HepG2 (cell line): ENCODE measurements around the gene BBLN. TPM values are rescaled to one million over a fixed set of nuclear protein-coding genes. Genes with fewer than 3 reads are reported as not detected.

ENCODE experiments used
- ATF5 ChIP-seq: sonication (generic); formaldehyde crosslinking; IDR thresholded peaks from 2 replicates; pipeline ENCODE4 v1.4.0; 2020; ENCODE audit warnings: mild to moderate bottlenecking, low read depth, missing genetic modification reagents
- FOSL2 ChIP-seq: sonication (generic); formaldehyde crosslinking; IDR thresholded peaks from 2 replicates; pipeline ENCODE4 v1.4.0; 2020; ENCODE audit warnings: missing genetic modification reagents
- FOXJ3 ChIP-seq: sonication (generic); formaldehyde crosslinking; IDR thresholded peaks from 2 replicates; pipeline ENCODE4 v1.4.0; 2020; ENCODE audit warnings: missing genetic modification reagents, mild to moderate bottlenecking, borderline replicate concordance
- GRHL1 ChIP-seq: sonication (generic); formaldehyde crosslinking; conservative IDR thresholded peaks from 2 replicates; pipeline ENCODE4 v1.8.0; 2022; ENCODE audit warnings: missing genetic modification reagents
- KDM2A ChIP-seq: sonication (generic); formaldehyde crosslinking; IDR thresholded peaks from 2 replicates; pipeline ENCODE4 v1.4.0; 2020; ENCODE audit warnings: low read depth, missing genetic modification reagents, borderline replicate concordance
- KLF16 ChIP-seq, 2 experiments: sonication (generic) in 1 of 2; formaldehyde crosslinking in 1 of 2; IDR thresholded peaks; 2 replicates each; pipeline versions ENCODE4 v1.6.1 to v1.8.0; 2016 to 2023; ENCODE audit warnings: missing genetic modification reagents in 2 of 2, missing compliant biosample characterization in 1 of 2
- MLLT10 ChIP-seq: sonication (generic); formaldehyde crosslinking; IDR thresholded peaks from 2 replicates; pipeline ENCODE4 v1.4.0; 2020; ENCODE audit warnings: missing genetic modification reagents
- NFRKB ChIP-seq: fragments of 450-650 bp; IDR thresholded peaks from 2 replicates; pipeline ENCODE4 v1.6.1; 2017
- PHF5A ChIP-seq: IDR thresholded peaks from one replicate; pipeline ENCODE4 v1.6.1; 2018; ENCODE audit warnings: low read depth, missing genetic modification reagents; ENCODE audit not compliant: unreplicated experiment
- POGK ChIP-seq: sonication (generic); formaldehyde crosslinking; conservative IDR thresholded peaks from 2 replicates; pipeline ENCODE4 v1.8.0; 2022; ENCODE audit warnings: mild to moderate bottlenecking, moderate library complexity, missing genetic modification reagents
- SUZ12 ChIP-seq: fragments of 150-350 bp; IDR thresholded peaks from 2 replicates; pipeline ENCODE4 v1.6.1; 2014; ENCODE audit warnings: low read depth, low read length
- ZBTB3 ChIP-seq: sonication (generic); formaldehyde crosslinking; IDR thresholded peaks from 2 replicates; pipeline ENCODE4 v1.4.0; 2020; ENCODE audit warnings: low read depth, mild to moderate bottlenecking, moderate library complexity, missing genetic modification reagents, borderline replicate concordance
- ZFP82 ChIP-seq: sonication (generic); formaldehyde crosslinking; IDR thresholded peaks from 2 replicates; pipeline ENCODE4 v1.5.1; 2020; ENCODE audit warnings: mild to moderate bottlenecking, missing genetic modification reagents, borderline replicate concordance
- ZNF569 ChIP-seq: sonication (generic); formaldehyde crosslinking; IDR thresholded peaks from 2 replicates; pipeline ENCODE4 v1.5.0; 2020; ENCODE audit warnings: mild to moderate bottlenecking, missing genetic modification reagents, moderate library complexity, borderline replicate concordance
- ZNF619 ChIP-seq: sonication (generic); formaldehyde crosslinking; IDR thresholded peaks from 2 replicates; pipeline ENCODE4 v1.4.0; 2020; ENCODE audit warnings: mild to moderate bottlenecking, missing genetic modification reagents
- ZNF703 ChIP-seq: sonication (generic); formaldehyde crosslinking; IDR thresholded peaks from 2 replicates; pipeline ENCODE4 v1.5.1; 2020; ENCODE audit warnings: missing genetic modification reagents, mild to moderate bottlenecking, moderate library complexity, borderline replicate concordance
- ZNF720 ChIP-seq: sonication (generic); formaldehyde crosslinking; IDR thresholded peaks from 2 replicates; pipeline ENCODE4 v1.4.0; 2020; ENCODE audit warnings: missing genetic modification reagents
- ZNF781 ChIP-seq: sonication (generic); formaldehyde crosslinking; IDR thresholded peaks from 2 replicates; pipeline ENCODE4 v1.5.1; 2020; ENCODE audit warnings: borderline replicate concordance, mild to moderate bottlenecking, missing genetic modification reagents; ENCODE audit errors: not compliant biosample characterization
- ZNF782 ChIP-seq: sonication (generic); formaldehyde crosslinking; IDR thresholded peaks from 2 replicates; pipeline ENCODE4 v1.4.0; 2020; ENCODE audit warnings: missing genetic modification reagents, mild to moderate bottlenecking, borderline replicate concordance
- ZNF850 ChIP-seq: sonication (generic); formaldehyde crosslinking; conservative IDR thresholded peaks from 2 replicates; pipeline ENCODE4 v1.9.0; 2021; ENCODE audit warnings: mild to moderate bottlenecking, missing genetic modification reagents
- polyA plus RNA-seq, 8 experiments: library from polyadenylated mRNA; depleted of rRNA in 3 of 8; stranded (reverse) in 7 of 8; unstranded in 1 of 8; fragments of >200 nt; fragmentation: Illumina TruSeq in 4 of 8; extraction: Trizol in 4 of 8; gene quantifications; 2 replicates each; pipeline versions ENCODE4 v1.2.1 to v1.2.3, GENCODE V29; 2011 to 2016; ENCODE audit warnings: low read depth in 4 of 8, missing spikeins in 1 of 8, mixed read lengths in 1 of 8; ENCODE audit not compliant: insufficient read depth in 1 of 8
- total RNA-seq, 5 experiments: library from RNA; depleted of rRNA; stranded (reverse); fragments of >200 nt; fragmentation: Illumina TruSeq; extraction: Trizol; gene quantifications; 2 replicates each; pipeline ENCODE4 v1.2.3, GENCODE V29; 2016; ENCODE audit warnings: low read depth in 1 of 5
- TF ChIP-seq, protein P1 (sequence below): sonication (generic); formaldehyde crosslinking; IDR thresholded peaks from 2 replicates; pipeline ENCODE4 v1.5.1; 2020; ENCODE audit warnings: missing genetic modification reagents, mild to moderate bottlenecking, borderline replicate concordance
- TF ChIP-seq, protein P2 (sequence below): sonication (generic); formaldehyde crosslinking; IDR thresholded peaks from 2 replicates; pipeline ENCODE4 v1.8.0; 2022; ENCODE audit warnings: missing genetic modification reagents, mild to moderate bottlenecking, inconsistent platforms, borderline replicate concordance

The BBLN gene
- total and polyA plus RNA-seq, 2 of the 13 experiments (the other 11 are each of a cell fraction or from before 2014, with no cell fraction given) = 27.6 to 33.1 TPM

- TF ChIP-seq, protein P1, sequence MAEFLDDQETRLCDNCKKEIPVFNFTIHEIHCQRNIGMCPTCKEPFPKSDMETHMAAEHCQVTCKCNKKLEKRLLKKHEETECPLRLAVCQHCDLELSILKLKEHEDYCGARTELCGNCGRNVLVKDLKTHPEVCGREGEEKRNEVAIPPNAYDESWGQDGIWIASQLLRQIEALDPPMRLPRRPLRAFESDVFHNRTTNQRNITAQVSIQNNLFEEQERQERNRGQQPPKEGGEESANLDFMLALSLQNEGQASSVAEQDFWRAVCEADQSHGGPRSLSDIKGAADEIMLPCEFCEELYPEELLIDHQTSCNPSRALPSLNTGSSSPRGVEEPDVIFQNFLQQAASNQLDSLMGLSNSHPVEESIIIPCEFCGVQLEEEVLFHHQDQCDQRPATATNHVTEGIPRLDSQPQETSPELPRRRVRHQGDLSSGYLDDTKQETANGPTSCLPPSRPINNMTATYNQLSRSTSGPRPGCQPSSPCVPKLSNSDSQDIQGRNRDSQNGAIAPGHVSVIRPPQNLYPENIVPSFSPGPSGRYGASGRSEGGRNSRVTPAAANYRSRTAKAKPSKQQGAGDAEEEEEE (CRISPR knock-in tag) = no peak
- TF ChIP-seq POGK = peak; percentile 44; the same call in 1 of the 2 replicates
- no peak for TF ChIP-seq ZNF782 (CRISPR knock-in tag)
- no peak for TF ChIP-seq SUZ12
- no peak for TF ChIP-seq ZNF720
- no peak for TF ChIP-seq ZNF569
- peak; percentile 94 for TF ChIP-seq KDM2A
- no peak for TF ChIP-seq MLLT10
- no peak for TF ChIP-seq GRHL1 (CRISPR knock-in tag)
- TF ChIP-seq NFRKB = no peak
- no peak for TF ChIP-seq PHF5A (CRISPR knock-in tag)
- no peak for TF ChIP-seq ZBTB3 (CRISPR knock-in tag)
- TF ChIP-seq ZNF781 = peak; percentile 8
- no peak for TF ChIP-seq FOXJ3 (CRISPR knock-in tag)
- no peak for TF ChIP-seq ZFP82 (CRISPR knock-in tag)
- peak in 1 of 2 experiments; percentile 70; a peak in 1 of 4 replicates for TF ChIP-seq KLF16 (CRISPR knock-in tag; IDR thresholded peaks at IDR 0.05)
- no peak for TF ChIP-seq FOSL2 (CRISPR knock-in tag)
- no peak for TF ChIP-seq ZNF703
- TF ChIP-seq, protein P2, sequence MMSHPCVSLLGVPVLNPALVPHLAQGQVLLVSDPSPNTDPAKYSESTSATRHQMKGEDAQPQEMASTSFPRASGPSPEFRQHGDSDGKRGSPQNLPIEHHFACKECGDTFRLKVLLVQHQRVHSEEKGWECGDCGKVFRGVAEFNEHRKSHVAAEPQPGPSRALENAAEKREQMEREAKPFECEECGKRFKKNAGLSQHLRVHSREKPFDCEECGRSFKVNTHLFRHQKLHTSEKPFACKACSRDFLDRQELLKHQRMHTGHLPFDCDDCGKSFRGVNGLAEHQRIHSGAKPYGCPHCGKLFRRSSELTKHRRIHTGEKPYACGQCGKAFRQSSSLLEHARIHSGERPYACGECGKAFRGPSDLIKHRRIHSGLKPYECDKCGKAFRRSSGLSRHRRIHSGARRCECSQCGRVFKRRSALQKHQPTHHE (CRISPR knock-in tag) = no peak
- TF ChIP-seq ZNF850 (CRISPR knock-in tag) = no peak
- no peak for TF ChIP-seq ZNF619 (CRISPR knock-in tag)
- TF ChIP-seq ATF5 (CRISPR knock-in tag) = no peak
Observed at GRCh38 chr9:128159784-128160602, at the start of gene BBLN (continued).
